ENCODE data around the gene ST3GAL4.
"Not testable (repeated sequence)": the region's sequence is repeated elsewhere in the genome, so short reads cannot be mapped to it uniquely, and the experiment has no call there.

The ST3GAL4 gene

DNA sequence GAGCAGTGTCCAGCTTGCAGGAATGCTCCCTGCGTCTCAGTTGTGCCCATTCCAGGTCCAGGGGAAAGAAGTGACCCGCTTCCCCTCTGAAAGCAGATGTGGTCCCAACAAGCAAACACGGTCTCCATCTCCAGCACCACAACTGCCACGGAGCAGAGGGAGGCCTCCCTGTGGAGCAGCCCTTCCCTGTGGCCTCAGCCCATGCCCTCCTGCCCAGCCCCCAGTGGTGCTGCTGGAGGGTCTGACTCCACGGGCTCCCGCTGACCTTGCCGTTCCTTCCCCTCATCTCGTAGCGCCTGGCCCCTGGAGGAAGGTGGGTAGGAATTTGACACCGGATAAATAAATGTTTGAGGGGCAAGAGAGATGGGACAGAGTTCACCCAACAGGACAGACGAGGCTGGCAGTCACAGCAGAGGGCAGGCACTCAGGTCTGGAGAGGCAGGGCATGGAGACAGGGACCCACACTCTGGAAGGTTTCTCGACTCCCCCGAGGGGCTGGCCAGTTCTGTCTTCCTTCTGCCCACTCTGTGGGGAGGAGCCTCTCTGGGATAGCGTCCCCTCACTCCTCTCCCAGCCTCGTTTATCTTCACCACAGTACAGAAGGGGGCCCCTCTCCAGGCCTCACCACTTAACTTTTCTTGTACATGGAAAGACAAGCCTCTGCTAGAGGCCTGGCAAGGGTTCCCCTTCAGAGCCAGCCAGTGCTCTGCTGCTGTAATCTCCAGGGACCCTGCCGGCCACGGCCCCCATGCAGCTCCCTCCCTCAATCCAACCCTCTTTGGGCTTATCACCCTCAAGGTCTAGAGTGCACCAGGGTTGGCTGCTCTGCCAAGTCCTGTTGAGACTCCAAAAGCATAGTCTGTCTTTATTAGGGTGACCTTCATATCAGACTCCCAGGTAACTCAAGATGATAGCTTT is 7.5 kb upstream of the ST3GAL4 start:
- no peak for DNase-seq

DNA sequence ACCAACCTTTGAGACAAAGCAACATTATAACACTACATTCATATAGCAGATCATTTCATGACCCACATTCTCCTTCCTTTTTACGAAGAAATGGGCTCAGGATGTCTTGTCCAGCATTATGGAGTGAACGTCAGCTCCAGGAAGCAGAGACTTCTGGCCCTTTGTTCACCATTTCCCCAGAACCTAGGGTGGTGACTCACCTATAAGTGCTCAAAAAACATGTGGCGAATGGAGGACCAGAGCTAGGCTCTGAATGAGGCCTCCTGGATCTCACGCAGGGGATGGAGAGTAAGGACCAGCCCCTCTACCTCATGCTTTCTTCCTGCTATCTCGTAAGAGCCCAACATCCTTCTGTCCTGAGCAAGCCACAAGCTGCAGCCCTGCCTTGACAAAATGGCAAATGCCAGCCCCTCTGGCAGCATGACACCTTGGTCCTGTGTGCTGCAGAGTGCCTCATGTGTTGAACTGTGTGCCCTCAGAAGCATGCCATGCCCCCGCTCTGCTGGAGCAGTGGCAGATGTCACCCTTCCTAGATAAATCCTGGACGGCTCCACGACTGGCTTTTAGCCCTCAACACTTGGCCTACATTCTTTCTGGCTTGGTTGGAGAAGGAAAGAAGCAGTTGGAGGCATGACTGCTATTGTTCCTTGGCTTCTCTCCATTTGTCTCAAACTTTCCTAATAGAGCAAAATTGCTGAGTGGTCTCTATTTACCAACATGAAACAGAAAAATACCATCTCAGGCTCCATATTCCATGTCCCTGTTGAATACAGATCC is 6.5 kb upstream of the ST3GAL4 start:
- no peak for DNase-seq

DNA sequence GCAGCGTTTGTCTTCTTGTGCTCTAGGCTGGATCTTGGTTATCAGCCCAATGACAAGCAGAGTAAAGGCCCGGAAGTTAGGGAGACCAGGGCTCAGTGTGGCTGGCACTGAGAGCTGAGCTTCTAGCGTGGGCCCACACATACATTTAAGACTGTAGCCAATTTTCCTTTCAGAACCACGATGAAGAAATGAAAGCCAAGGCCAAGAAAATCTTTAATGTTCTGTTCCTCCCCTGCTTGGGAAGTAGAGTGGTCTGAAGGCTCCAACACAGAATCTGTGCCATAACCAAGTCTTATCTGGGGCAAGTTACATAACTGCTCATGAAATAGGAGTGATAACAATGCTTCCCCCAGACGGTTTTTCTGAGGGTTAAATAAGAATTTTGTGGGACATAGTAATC is 4.7 kb upstream of the ST3GAL4 start:
- DNase-seq: no peak

DNA sequence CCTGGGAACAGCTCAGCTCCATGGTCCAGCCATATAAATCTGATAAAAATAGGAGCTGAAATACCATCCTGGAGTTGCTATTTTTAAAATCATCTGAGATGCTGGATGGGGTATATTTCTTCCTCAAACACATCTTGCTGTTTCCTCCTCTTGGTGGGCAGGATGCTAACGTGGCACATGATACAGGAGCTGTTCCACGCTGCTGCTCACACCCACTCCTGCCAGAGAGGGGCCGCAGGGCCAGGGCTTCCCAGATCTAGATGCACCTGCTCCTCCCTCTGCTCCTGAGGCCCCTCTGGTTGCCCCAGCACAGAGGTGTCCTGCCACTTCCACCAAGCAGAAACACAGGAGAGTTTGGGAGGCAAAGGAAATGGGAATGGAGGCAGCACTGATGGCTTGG is 3.3 kb upstream of the ST3GAL4 start:
- no peak for DNase-seq

DNA sequence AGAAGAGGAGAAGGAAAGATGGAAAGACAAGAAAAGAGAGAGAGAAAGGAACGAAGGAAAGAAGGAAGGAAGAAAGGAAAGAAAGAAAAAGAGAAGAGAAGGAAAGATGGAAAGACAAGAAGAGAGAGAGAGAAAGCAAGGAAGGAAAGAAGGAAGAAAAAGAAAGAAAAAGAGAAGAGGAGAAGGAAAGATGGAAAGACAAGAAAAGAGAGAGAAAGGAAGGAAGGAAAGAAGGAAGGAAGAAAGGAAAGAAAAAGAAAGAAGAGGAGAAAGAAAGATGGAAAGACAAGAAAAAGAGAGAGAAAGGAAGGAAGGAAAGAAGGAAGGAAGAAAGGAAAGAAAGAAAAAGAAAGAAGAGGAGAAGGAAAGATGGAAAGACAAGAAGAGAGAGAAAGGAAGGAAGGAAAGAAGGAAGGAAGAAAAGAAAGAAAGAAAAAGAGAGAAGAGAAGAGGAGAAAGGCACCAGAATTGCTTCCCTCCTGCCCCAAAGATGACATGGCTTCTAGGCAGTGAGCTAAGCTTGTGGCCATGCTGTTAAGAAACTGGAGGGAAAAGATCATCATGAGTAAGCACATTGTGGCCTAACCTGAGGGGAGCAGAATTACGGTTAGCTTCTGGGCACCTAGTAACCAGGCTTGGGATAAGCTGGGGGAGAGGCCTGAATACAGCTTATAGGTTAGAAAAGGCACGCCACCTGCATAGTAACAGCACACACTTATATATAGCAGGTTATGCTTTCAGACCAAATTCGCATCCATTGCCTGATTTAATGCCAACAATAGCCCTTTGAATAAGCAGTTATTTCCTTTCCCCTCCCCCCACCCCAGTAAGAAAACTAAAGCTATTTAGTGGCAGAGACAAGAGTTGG is 2.3 kb upstream of the ST3GAL4 start:
- no peak for DNase-seq

DNA sequence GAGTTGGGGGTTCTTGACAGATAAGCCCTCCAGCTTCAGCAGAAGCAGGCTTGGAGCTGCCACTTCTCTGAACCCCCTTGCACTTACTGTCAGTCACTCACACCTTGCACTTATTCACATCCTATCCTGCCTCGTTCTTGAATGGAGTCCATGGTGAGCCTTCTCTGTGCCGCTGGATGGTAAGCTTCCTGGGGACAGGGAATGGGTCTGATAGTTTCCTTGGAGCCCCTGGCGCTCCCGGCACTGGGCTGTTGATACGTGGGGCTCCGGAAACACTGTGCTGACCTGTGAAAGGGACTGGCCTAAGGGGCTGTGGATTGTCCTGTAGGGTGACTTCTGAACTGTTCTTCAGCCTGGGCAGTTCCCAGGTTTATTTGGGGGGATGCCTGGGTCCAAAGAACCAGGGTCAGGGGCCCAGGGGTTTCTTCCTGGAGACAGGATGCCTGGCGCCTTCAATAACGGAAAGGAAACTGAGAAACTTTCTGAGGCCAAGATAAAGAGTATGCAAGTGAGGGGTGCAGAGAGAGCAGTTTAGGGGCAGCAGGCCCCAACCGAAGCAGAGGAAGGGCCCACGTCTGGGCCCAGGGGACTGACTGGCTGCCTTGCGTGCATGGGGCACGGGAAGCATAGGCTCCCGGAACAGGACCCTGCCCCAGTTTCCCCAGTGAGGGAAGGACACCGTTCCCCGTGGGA is 709 bp upstream of the ST3GAL4 start:
- DNase-seq: no peak

DNA sequence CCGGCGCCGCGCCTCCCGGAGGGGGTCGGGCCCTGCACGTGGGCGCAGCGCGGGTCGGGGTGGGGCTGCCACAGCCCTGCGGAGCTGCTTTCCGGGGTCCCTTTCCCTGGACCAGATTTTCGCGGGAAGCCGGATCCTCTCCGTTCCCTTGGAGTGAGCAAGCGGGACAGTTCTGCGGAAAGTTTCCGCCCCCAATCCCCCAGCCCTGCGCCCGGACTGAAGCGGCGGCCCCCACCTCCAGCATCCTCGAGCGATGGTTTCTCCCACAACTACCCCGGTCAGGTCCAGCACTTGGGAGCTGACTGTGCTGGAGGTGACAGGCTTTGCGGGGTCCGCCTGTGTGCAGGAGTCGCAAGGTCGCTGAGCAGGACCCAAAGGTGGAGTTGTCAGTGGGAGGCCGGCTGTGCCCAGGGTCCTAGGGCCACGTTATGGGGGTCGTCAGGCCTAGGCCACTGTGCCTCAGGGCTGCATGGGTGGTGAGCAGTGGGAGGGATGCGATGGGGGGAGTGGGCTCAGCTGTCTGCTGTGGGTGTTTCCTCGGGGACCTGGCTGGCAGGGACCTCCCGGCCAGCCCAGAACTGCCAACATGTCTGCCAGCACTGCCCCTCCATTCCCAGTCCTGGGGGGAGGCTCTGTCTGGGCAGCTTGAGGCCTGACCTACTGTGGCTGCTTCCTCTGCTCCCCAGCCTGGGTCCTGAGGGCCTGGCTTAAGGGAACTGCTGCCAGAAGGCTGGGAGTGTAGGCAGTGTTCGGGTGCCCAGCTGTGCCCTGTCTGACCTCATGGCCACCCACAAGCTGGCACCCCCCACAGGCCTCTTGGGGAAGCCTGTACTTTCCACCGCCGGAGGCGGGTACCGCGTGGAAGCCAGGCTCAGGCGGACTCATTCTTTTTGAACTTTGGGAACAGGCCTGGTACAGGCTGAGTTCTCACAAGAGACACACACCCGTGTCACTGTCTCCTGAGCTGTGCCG is 726 bp downstream of the ST3GAL4 start:
- DNase-seq: no peak

DNA sequence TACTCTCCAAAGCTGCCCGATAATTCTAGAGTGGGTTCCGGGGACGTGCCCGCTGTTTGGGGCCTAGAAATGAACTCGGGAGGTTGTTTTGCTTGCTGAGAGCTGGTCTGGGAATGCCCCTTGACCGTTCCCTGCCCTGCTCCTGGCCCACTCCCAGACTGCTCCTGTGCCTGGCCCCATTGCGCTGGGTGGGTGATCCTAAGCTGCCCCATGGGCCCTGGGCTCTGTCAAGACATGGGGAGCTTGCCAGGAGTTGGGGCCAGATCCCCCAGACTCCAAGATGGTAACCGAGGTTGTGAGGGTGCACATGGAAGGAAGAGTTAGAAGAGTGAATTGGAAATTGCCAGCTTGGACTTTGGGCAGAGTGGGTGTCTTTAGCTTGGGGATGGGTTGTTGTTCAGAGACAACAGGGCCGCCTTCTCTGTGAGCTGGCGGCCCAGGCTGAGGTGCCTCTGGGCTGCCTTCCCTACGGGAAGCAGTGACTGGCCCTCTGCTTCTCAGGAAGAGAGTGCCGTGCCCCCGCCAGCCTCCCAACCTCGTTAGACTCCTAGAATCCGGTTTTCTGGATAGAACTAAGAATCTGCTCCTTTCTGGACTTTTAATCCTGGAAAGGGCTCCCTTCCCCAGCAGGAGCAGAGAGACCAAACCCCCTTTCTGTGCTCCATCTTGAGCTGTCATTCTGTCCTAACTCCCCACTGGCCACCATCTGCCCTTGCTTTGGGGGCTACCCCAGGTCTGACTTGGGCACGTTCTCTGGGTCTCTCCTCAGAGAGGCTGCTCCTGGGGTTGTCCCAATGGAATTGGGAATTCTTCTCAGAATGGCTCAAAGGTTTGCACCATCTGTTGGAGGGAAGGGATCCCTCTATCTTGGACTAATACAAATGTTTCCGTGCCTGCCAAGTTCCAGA is 1.8 kb downstream of the ST3GAL4 start:
- no peak for DNase-seq

DNA sequence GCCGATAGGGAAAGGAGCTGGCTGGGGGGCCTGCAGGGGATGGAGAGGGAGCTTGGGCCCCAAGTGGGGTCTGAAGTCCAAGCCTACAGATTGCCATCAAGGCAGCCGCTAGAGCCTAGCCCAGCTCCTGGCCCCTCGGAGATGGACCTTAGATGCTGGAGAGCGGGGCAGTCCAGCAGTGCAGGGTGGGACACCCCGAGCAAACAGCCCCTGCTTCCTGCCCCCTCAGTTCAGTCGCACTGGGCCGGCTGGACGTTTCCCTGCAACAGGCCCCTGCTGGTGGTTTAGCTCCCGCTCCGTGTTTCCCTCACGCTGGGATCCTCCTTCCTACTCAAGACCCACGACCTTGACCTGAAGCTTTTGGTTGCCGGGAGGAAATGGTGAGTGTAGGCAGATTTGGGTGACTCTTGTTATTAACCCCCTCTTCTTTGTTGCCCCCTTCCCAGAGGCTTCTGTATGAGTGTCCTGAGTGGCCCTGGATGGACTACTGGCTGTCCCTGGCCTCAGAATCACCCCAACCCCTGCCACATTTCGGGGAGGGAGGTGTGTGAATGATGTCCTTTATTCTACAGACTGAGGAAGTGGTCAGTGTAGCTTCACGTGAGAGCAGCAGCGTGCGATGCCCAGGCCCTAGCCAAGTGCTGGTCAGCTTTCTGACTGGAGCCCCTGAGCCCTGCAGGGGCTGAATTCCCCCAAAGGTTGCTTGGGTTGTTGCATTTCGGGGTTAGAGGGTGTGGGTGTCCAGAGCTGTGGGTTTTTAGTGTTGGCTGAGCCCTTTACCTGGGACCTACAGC is 2.7 kb downstream of the ST3GAL4 start:
- no peak for DNase-seq

DNA sequence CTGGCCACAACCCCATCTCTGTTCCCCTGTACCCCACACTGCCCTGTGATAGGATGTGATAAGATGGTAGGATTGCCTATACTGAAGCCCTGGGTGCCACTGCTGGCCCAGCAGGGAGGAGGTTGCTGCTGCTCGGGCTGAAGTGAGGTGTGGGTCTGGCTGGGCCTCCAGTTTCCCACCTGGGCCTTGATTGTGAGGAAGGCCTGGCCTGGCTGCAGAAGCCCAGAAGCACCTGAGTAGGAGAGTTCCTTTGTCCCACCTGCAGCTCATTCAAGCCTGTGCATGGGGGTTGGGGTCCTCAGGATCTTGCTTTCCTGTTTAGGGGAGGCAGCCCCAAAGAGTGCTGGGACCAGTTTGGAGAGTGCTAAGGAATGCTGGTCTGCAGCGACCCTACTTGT is 3.3 kb downstream of the ST3GAL4 start:
- no peak for DNase-seq

DNA sequence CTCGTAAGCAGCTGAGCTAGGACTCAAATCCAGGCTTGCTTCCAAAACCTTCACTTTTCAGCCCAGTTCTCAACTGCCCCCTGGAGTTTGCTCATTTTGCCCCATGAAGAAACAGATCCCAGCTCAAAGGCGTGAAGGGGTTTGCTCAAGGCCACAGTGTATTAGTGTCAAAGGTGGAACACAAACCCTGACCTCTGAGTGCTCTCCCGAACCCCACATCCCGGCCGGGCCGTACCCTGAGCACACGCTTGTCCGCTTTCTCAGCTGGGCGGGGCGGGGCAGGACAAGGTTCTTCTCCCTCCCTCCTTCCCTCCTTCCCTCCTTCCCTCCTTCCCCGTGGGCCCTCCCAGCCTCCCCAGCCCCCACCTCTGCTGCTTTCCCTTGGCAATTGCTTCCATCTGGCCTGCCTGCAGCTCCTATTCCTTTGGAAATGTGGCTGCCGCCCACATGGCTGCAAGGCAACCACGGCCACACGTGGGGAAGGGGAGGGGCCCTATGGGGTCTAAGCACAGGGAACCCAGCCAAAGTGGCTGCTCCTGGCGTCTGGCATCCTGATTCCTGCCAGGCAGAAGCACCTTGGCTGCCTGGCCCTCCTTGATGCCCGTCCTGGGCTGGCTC is 4.1 kb downstream of the ST3GAL4 start:
- no peak for DNase-seq

DNA sequence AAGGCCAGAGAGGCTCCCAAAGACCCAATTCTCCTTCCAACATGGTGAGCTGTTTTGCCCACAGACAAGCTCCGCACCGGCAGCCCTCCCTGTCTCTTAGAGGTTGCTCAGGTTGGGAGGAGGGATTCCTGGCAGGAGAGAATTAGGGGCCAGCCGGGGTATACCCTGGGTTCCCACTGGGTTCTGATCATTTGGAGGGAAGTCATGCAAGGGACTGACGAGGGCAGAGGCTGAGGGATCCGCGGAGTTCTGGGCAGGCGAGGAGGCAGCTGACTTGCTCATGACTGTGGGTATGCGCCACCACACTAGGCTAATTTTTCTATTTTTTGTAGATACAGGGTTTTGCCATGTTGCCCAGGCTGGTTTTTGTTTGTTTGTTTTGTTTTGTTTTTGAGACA is 4.6 kb downstream of the ST3GAL4 start:
- DNase-seq: no peak

DNA sequence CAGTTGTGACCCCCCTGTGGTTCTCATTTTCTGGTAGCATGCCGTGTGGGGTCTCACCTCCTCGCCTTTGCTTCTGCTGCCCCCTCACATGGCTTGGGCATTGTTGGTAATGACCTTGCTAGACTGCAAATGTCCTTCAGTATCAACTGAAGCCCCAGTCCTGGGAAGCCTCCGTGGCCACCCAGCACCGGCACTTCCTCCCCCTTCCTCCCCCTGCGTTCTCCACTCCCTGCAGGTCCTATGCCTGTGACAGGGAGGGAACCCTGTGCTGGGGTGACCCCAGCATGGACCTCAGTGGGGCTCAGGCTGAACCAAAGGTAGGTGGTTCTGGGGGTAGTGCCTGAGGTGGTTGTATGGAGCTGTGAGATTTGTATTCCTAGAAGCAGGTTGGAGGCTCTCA is 5.9 kb downstream of the ST3GAL4 start:
- DNase-seq: no peak

DNA sequence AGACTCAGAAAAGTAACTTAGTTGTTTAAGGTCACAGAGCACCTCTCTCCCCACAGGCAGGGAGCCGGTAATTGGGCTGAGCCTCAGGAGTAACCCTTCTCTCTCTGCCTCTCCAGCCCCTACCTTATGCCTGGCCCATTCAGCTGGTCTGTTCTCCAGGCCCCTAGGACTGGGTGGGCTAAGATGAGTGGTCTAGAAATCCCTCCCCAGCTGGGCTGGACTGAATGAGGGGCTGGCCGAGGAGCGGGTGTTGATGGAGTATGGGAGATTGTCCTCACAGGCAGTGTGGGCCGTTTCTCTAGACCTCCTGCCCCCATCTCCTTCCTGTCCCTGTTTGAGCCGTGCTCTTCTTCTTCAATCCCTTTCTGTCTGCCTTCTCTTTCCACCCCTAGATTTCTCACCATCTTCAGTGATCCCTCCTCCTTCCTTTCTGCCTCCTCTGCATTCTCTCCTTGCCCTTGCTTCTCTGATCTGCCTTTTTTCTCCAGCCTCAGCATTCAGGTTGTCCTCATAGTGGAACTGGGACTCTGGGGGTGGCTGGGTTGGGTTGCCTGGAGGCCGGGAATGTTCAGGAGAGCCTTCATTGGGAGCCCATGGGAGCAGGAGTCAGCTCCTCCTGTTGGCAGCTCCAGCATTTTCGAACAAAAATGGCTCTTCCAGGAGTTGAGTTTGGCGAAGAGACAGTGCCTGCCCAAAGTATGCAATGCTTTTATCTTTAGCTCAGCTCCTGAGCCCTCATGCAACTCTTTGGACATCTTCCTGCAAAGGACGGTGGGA is 7.6 kb downstream of the ST3GAL4 start:
- no peak for DNase-seq

DNA sequence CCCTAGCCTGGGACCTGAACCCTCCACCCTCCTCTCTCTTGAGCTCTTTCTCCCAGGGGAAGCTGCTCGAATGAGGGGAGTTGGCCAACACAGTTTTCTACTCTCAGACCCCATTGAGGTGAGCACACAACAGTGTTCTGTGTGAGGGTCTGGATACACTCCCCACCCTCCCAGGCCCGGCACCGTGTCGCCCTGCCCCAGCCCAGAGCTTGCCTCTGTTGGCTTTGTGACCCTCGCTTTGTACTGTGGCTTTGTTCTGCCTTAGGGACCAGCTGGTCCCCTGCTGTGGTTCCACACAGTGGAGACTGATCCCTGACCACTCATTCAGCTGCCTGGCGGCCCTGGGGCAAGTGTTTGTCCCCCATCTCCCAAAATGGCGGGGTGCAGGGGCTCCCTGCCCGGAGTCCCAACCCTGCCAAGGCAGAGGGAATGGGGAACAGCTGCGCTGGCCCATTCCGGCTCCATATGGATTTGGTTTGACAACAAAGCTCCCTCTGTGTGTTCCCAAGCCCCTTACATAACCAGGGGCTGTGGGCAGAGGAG is 8.3 kb downstream of the ST3GAL4 start:
- DNase-seq: no peak

DNA sequence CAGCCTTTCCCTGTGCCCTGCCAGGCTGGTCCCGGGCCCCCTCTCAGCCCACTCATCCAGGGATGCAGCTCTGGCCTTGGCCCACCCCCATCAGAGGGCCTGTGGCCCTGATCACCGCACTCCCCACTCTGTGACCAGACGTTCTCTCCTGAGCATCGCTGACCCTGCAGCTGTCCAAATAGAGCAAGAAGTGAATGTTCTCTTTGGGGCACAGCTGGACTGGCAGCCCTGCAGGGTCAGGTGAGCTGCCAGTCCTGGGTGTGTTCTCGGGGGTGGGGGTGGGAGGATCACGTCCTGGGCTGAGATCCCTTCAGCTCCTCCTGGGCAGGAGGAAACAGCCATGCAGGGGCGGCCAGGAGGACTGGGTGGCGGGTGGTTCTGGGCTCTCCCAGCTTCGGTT is 9.2 kb downstream of the ST3GAL4 start:
- DNase-seq: not testable (repeated sequence)

DNA sequence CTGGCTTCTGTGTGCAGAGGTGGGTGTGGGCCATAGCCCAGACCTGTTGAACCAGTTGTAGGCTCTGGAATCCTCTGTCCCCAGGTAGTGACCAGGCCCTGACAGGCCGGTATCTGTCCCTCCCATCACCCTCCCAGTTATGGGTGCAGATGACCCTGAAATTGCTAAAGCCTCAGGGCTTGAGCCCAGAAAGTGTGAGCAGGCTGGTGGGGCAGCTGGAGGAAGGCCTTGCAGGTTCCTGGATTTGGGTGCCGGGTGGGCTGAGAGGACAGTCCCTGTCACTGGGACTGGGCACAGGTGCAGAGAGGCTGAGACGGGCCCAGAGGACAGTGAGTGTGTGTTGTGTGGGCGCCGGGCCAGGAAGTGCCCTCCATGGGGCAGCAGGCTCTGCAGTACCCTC is 10.0 kb downstream of the ST3GAL4 start:
- DNase-seq: not testable (repeated sequence)

All from KG1 (cell line).